Smooth muscle cell (in vitro differentiated cells): ENCODE measurements around the gene TANGO6. TPM values are rescaled to one million over a fixed set of nuclear protein-coding genes. Genes with fewer than 3 reads are reported as not detected.
"Not testable (repeated sequence)": the region's sequence is repeated elsewhere in the genome, so short reads cannot be mapped to it uniquely, and the experiment has no call there.

Experiments
- DNase-seq: peaks from one replicate; lab custom pipeline; 2025; ENCODE audit not compliant: unreplicated experiment; lab: John Stamatoyannopoulos, UW
- H2AFZ ChIP-seq: fragments of 200-600 bp; sonication (generic); 2 replicates; pipeline ENCODE4 v1.6.0; 2016; ENCODE audit warnings: antibody characterized with exemption, low read depth, mild to moderate bottlenecking
- H3F3A ChIP-seq: fragments of 200-600 bp; sonication (generic); 2 replicates; pipeline ENCODE4 v1.6.0; 2017; ENCODE audit warnings: antibody characterized with exemption, low read depth
- H3K27ac ChIP-seq: fragments of 200-600 bp; sonication (generic); 2 replicates; pipeline ENCODE4 v1.5.1; 2016; ENCODE audit warnings: low read depth, mild to moderate bottlenecking
- H3K27me3 ChIP-seq: fragments of 200-600 bp; sonication (generic); 2 replicates; pipeline ENCODE4 v1.6.1; 2016; ENCODE audit warnings: low read depth, mild to moderate bottlenecking
- H3K36me3 ChIP-seq: fragments of 200-600 bp; sonication (generic); 2 replicates; pipeline ENCODE4 v1.5.1; 2016; ENCODE audit warnings: low read depth
- H3K4me1 ChIP-seq: fragments of 200-600 bp; sonication (generic); 2 replicates; pipeline ENCODE4 v1.5.1; 2016; ENCODE audit warnings: low read depth
- H3K4me2 ChIP-seq: fragments of 200-600 bp; sonication (generic); 2 replicates; pipeline ENCODE4 v1.6.0; 2016; ENCODE audit warnings: mild to moderate bottlenecking
- H3K4me3 ChIP-seq: fragments of 200-600 bp; sonication (generic); 2 replicates; pipeline ENCODE4 v1.5.1; 2016; ENCODE audit warnings: mild to moderate bottlenecking
- H3K79me2 ChIP-seq: fragments of 200-600 bp; sonication (generic); 2 replicates; pipeline ENCODE4 v1.6.0; 2016; ENCODE audit warnings: low read depth, mild to moderate bottlenecking
- H3K9ac ChIP-seq: fragments of 200-600 bp; sonication (generic); 2 replicates; pipeline ENCODE4 v1.6.0; 2016; ENCODE audit warnings: low read depth
- H3K9me3 ChIP-seq: fragments of 200-600 bp; sonication (generic); replicated peaks from 2 replicates; pipeline ENCODE4 v1.5.1; 2016; ENCODE audit warnings: low read depth
- H4K20me1 ChIP-seq: fragments of 200-600 bp; sonication (generic); 2 replicates; pipeline ENCODE4 v1.6.0; 2016; ENCODE audit warnings: low read depth
- CTCF ChIP-seq: fragments of 200-600 bp; sonication (generic); IDR thresholded peaks from 2 replicates; pipeline ENCODE4 v1.5.1; 2017; ENCODE audit warnings: borderline replicate concordance, mild to moderate bottlenecking, antibody characterized with exemption; ENCODE audit not compliant: insufficient read depth, poor library complexity, severe bottlenecking
- WGBS: methylation state at CpG from one replicate; pipeline ENCODE4 v1.1.7; 2016; ENCODE audit warnings: low lambda C conversion rate; 5-methylcytosine and 5-hydroxymethylcytosine counted together
- polyA plus RNA-seq: library from polyadenylated mRNA; unstranded; fragments of >200 nt; fragmentation: Nextera tagmentation; extraction: Ambion mirVana; gene quantifications from 2 replicates; pipeline ENCODE4 v1.2.1, GENCODE V29; 2016
- total RNA-seq: library from RNA; depleted of rRNA; stranded (reverse); fragments of >200 nt; gene quantifications from 2 replicates; pipeline ENCODE4 v1.2.3, GENCODE V29; 2014

Gene TANGO6
- total and polyA plus RNA-seq, 2 experiments from 2014 or later: 4.5 to 5.2 TPM

- H3K79me2 ChIP-seq: peaks cover 64% of the 10 kb centered on the region
- no peak overlapping the region for H3K4me3 ChIP-seq
- peaks cover 9% of the 10 kb centered on the region for H3K4me1 ChIP-seq
- H3K36me3 ChIP-seq: no peaks in the 10 kb centered on the region
- H2AFZ ChIP-seq: no peak overlapping the region
- no peaks in the 10 kb centered on the region for H3K9me3 ChIP-seq
- H3K27me3 ChIP-seq: no peaks in the 10 kb centered on the region
- TF ChIP-seq CTCF: no peak
- no peak for DNase-seq
- no peaks in the 10 kb centered on the region for H3F3A ChIP-seq
- no peak overlapping the region for H3K27ac ChIP-seq
- 95% methylated on average over 3 of the region's 3 CpGs for WGBS
- no peak overlapping the region for H3K4me2 ChIP-seq
- no peak overlapping the region for H3K9ac ChIP-seq
- H4K20me1 ChIP-seq: peaks cover 97% of the 10 kb centered on the region
Measured at GRCh38 chr16:69126221-69126620, 282.9 kb downstream of the TANGO6 start.

GRCh38 chr16:69126801-69127200 is 283.5 kb downstream of the TANGO6 start:
- 98% methylated on average over 10 of the region's 10 CpGs for WGBS

GRCh38 chr16:69127966-69128510 is 284.7 kb downstream of the TANGO6 start:
- Histone ChIP-seq H3K4me2 (no peak overlapping the region), H3K9me3 (no peaks in the 10 kb centered on the region), H3F3A (no peaks in the 10 kb centered on the region), H3K27ac (no peak overlapping the region), H3K4me1 (peaks cover 10% of the 10 kb centered on the region), H3K4me3 (no peak overlapping the region), H3K36me3 (no peaks in the 10 kb centered on the region), H3K9ac (no peak overlapping the region), H2AFZ (no peak overlapping the region), H3K79me2 (peaks cover 65% of the 10 kb centered on the region), H4K20me1 (peaks cover 79% of the 10 kb centered on the region), H3K27me3 (no peaks in the 10 kb centered on the region)
- DNase-seq: no peak
- 98% methylated on average over 12 of the region's 12 CpGs for WGBS
- TF ChIP-seq CTCF: no peak

More at GRCh38 chr16:69126801-69127200, 283.5 kb downstream of the TANGO6 start:
- Histone ChIP-seq H3K79me2 (peaks cover 67% of the 10 kb centered on the region), H4K20me1 (peaks cover 91% of the 10 kb centered on the region)
- H3K27ac ChIP-seq, DNase-seq, H3K4me3 ChIP-seq, H3K4me1 ChIP-seq, H3K27me3 ChIP-seq, H3K36me3 ChIP-seq, H3K9ac ChIP-seq, H3F3A ChIP-seq, H3K4me2 ChIP-seq, H2AFZ ChIP-seq, H3K9me3 ChIP-seq: not testable (repeated sequence)

- Histone ChIP-seq H3F3A (no peaks in the 10 kb centered on the region), H3K4me3 (peak overlapping the region; percentile 96), H3K4me1 (peaks cover 19% of the 10 kb centered on the region), H3K4me2 (peak overlapping the region; percentile 90), H3K9ac (no peak overlapping the region), H4K20me1 (peaks cover 66% of the 10 kb centered on the region), H2AFZ (no peak overlapping the region), H3K27me3 (no peaks in the 10 kb centered on the region), H3K79me2 (peaks cover 84% of the 10 kb centered on the region), H3K9me3 (no peaks in the 10 kb centered on the region), H3K36me3 (no peaks in the 10 kb centered on the region), H3K27ac (peak overlapping the region; percentile 6)
- no peak for TF ChIP-seq CTCF
- 92% methylated on average over 6 of the region's 6 CpGs for WGBS
- DNase-seq: no peak
Measured at GRCh38 chr16:69130461-69130860, 287.1 kb downstream of the TANGO6 start.
